Astrocyte (in vitro differentiated cells and primary cell): ENCODE results near the gene ABLIM2. TPM values are rescaled to one million over a fixed set of nuclear protein-coding genes. Genes with fewer than 3 reads are reported as not detected.

ENCODE experiments used
- DNase-seq: peaks from one replicate; pipeline ENCODE4 v3.0.0-alpha.2; 2010; ENCODE audit warnings: low read depth
- FAIRE-seq: peaks from 2 replicates; lab custom pipeline; 2011; peaks lifted over from hg19 to GRCh38; lab: Jason Lieb, UNC
- H2AFZ ChIP-seq: 2 replicates; pipeline ENCODE4 v1.6.0; 2012; ENCODE audit warnings: low read depth, low read length, inconsistent platforms
- H3K27ac ChIP-seq: 2 replicates; pipeline ENCODE4 v1.5.1; 2011; ENCODE audit warnings: low read depth, low read length, inconsistent platforms
- H3K27me3 ChIP-seq: 2 replicates; pipeline ENCODE4 v1.6.0; 2011; ENCODE audit warnings: low read length, inconsistent platforms; ENCODE audit not compliant: insufficient read depth
- H3K36me3 ChIP-seq: 2 replicates; pipeline ENCODE4 v1.5.1; 2011; ENCODE audit warnings: low read length, inconsistent platforms; ENCODE audit not compliant: insufficient read depth
- H3K4me1 ChIP-seq: 2 replicates; pipeline ENCODE4 v1.5.1; 2011; ENCODE audit warnings: low read length, inconsistent platforms; ENCODE audit not compliant: insufficient read depth
- H3K4me2 ChIP-seq: 2 replicates; pipeline ENCODE4 v1.6.0; 2012; ENCODE audit warnings: low read length, inconsistent platforms
- H3K4me3 ChIP-seq: 2 replicates; pipeline ENCODE4 v1.5.1; 2011; ENCODE audit warnings: low read depth, mild to moderate bottlenecking, low read length, inconsistent platforms; ENCODE audit not compliant: insufficient read depth
- H3K79me2 ChIP-seq: 2 replicates; pipeline ENCODE4 v1.6.0; 2012; ENCODE audit warnings: mild to moderate bottlenecking, low read length, inconsistent platforms; ENCODE audit not compliant: insufficient read depth
- H3K9ac ChIP-seq: 2 replicates; pipeline ENCODE4 v1.6.0; 2012; ENCODE audit warnings: mild to moderate bottlenecking, low read length, inconsistent platforms
- H3K9me3 ChIP-seq: 2 replicates; pipeline ENCODE4 v1.5.1; 2012; ENCODE audit warnings: low read depth, mild to moderate bottlenecking, low read length, inconsistent platforms; ENCODE audit not compliant: insufficient read depth
- H4K20me1 ChIP-seq: 2 replicates; pipeline ENCODE4 v1.6.0; 2012; ENCODE audit warnings: low read length, inconsistent platforms; ENCODE audit not compliant: insufficient read depth
- H3K27ac Mint-ChIP-seq: one replicate; pipeline ENCODE4 v1.8.0; 2021; ENCODE audit warnings: mild to moderate bottlenecking, mixed read lengths; ENCODE audit not compliant: unreplicated experiment
- H3K27me3 Mint-ChIP-seq: one replicate; pipeline ENCODE4 v1.8.0; 2021; ENCODE audit warnings: low read depth, mixed read lengths; ENCODE audit not compliant: unreplicated experiment
- H3K36me3 Mint-ChIP-seq: one replicate; pipeline ENCODE4 v1.8.0; 2021; ENCODE audit warnings: low read depth, mixed read lengths; ENCODE audit not compliant: unreplicated experiment
- H3K4me1 Mint-ChIP-seq: one replicate; pipeline ENCODE4 v1.8.0; 2021; ENCODE audit warnings: low read depth, mixed read lengths; ENCODE audit not compliant: unreplicated experiment
- H3K4me3 Mint-ChIP-seq: one replicate; pipeline ENCODE4 v1.8.0; 2021; ENCODE audit warnings: mild to moderate bottlenecking, moderate library complexity, mixed read lengths; ENCODE audit not compliant: unreplicated experiment
- H3K9me3 Mint-ChIP-seq: one replicate; pipeline ENCODE4 v1.8.0; 2021; ENCODE audit warnings: mild to moderate bottlenecking, mixed read lengths; ENCODE audit not compliant: unreplicated experiment
- EZH2 ChIP-seq: IDR thresholded peaks from 2 replicates; pipeline ENCODE4 v1.6.1; 2012; ENCODE audit warnings: mild to moderate bottlenecking, low read length, inconsistent platforms; ENCODE audit not compliant: insufficient read depth
- total RNA-seq: library from RNA; stranded (reverse); gene quantifications from 2 replicates; pipeline ENCODE4 v1.2.1, GENCODE V29; 2021
- TF ChIP-seq, protein P1 (sequence below): IDR thresholded peaks from 2 replicates; pipeline ENCODE4 v1.5.1; 2011; ENCODE audit warnings: low read depth, mild to moderate bottlenecking, inconsistent platforms, low read length, moderate library complexity; ENCODE audit not compliant: insufficient read depth

The ABLIM2 gene
- total RNA-seq, 1 donor from 2014 or later, result 0.50 TPM

DNA sequence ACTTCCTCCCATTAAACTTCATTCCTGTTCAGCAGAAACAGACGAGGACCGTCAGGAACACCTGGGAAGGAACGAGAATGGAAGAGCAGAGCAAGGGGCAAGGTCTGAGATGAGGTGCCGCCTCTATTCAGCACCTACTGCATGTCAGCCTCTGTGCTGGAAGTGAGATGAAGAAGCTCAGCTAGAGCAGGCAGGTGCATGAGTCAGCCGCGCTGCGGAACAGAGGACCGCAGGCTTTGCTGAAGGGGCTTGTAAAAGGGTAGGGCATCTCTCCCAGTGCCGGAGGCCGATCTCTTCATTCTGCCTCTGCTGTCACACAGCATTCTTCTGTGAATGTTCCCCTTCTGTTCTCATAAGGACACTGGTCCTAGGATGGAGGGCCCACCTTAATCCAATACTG is 6.1 kb upstream of the ABLIM2 start:
- H3K36me3 Mint-ChIP-seq, result peaks cover 2% of the 10 kb centered on the region
- H3K27ac Mint-ChIP-seq, result peak overlapping the region; percentile 53
- DNase-seq (no peak), FAIRE-seq (no peak)
- no peak overlapping the region for H3K4me3 Mint-ChIP-seq
- H3K9me3 ChIP-seq, result peaks cover 10% of the 10 kb centered on the region
- peaks cover 13% of the 10 kb centered on the region for H3K9me3 Mint-ChIP-seq
- no peaks in the 10 kb centered on the region for H3K36me3 ChIP-seq
- H3K4me2 ChIP-seq, result no peak overlapping the region
- no peaks in the 10 kb centered on the region for H3K79me2 ChIP-seq
- H3K27me3 Mint-ChIP-seq, result peaks cover 68% of the 10 kb centered on the region
- no peaks in the 10 kb centered on the region for H4K20me1 ChIP-seq
- H3K4me1 ChIP-seq, result no peaks in the 10 kb centered on the region
- peaks cover 5% of the 10 kb centered on the region for H3K4me1 Mint-ChIP-seq
- no peak overlapping the region for H3K9ac ChIP-seq
- no peak overlapping the region for H3K27ac ChIP-seq
- no peak overlapping the region for H3K4me3 ChIP-seq
- peaks cover 14% of the 10 kb centered on the region for H3K27me3 ChIP-seq
- TF ChIP-seq, protein P1, sequence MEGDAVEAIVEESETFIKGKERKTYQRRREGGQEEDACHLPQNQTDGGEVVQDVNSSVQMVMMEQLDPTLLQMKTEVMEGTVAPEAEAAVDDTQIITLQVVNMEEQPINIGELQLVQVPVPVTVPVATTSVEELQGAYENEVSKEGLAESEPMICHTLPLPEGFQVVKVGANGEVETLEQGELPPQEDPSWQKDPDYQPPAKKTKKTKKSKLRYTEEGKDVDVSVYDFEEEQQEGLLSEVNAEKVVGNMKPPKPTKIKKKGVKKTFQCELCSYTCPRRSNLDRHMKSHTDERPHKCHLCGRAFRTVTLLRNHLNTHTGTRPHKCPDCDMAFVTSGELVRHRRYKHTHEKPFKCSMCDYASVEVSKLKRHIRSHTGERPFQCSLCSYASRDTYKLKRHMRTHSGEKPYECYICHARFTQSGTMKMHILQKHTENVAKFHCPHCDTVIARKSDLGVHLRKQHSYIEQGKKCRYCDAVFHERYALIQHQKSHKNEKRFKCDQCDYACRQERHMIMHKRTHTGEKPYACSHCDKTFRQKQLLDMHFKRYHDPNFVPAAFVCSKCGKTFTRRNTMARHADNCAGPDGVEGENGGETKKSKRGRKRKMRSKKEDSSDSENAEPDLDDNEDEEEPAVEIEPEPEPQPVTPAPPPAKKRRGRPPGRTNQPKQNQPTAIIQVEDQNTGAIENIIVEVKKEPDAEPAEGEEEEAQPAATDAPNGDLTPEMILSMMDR, result no peak
- no peak for TF ChIP-seq EZH2
- no peak overlapping the region for H2AFZ ChIP-seq

DNA sequence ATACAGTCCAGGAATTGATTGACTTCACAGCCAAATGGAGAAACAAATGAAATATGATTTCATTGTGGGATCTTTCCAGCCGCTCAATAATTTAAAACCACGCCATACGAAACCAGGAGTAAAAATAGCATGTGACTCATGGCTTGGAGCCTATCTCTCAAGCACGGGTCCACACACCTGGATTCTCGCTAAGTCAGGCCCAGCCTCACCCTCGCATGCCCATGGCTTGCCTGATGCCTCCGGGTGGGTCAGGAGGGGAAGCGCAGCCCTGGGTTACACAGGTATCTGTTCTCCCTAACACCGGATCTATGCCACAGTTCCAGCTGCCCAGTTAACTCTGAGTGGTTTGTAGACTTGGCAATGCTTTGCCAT is 5.6 kb upstream of the ABLIM2 start:
- Histone ChIP-seq H3K9ac (no peak overlapping the region), H3K9me3 (peaks cover 10% of the 10 kb centered on the region), H4K20me1 (no peaks in the 10 kb centered on the region), H3K27ac (no peak overlapping the region), H3K4me2 (no peak overlapping the region), H2AFZ (no peak overlapping the region), H3K4me3 (no peak overlapping the region), H3K36me3 (no peaks in the 10 kb centered on the region), H3K27me3 (peaks cover 14% of the 10 kb centered on the region), H3K4me1 (peaks cover 4% of the 10 kb centered on the region), H3K79me2 (no peaks in the 10 kb centered on the region)
- Mint-ChIP-seq H3K36me3 (peaks cover 2% of the 10 kb centered on the region), H3K27me3 (peaks cover 66% of the 10 kb centered on the region), H3K4me1 (peaks cover 5% of the 10 kb centered on the region), H3K4me3 (no peak overlapping the region), H3K9me3 (peaks cover 13% of the 10 kb centered on the region), H3K27ac (no peak overlapping the region)
- TF ChIP-seq, protein P1, result no peak
- no peak for TF ChIP-seq EZH2
- no peak for FAIRE-seq
- no peak for DNase-seq

DNA sequence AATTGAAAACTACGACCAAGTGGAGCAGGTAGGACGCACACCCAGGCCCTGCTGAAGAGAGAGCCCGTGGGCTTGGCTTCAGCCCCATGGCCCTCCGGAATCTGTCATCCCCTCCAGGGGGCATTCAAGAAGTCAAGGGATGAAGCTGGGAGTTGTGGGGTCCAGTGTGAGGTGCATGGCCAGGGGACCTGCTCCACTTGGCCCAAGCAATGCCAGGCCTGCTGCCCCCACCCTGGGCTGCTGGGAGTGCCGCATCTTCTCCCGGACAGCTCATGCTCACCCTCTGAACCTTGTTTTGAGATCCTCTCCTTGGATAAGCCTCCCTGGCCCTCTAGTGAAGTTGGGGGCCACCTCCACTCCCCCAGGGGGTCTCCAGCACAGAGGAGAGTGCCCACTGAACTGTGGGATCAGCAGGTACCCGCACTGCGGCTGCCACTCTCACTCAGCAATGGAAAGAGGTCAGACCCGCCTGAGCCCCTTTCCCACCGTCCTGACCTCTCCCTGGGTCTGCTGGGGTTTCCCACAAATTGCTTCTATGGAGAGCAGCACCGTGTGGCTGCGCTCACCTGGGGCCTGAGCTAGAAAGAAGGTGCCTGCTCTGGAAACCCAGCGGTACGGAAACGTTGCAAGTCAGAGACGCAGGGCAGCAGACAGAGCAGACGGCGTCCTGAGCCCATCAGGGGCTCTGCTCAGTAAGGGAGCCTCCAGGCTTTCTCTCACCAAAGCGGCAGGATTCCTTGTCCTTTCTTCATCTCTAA is 5.0 kb upstream of the ABLIM2 start:
- Histone ChIP-seq H3K79me2 (no peaks in the 10 kb centered on the region), H3K4me3 (no peak overlapping the region), H3K4me1 (peaks cover 4% of the 10 kb centered on the region), H3K27ac (no peak overlapping the region), H3K9me3 (peaks cover 10% of the 10 kb centered on the region), H3K4me2 (no peak overlapping the region), H3K9ac (no peak overlapping the region), H3K27me3 (peaks cover 14% of the 10 kb centered on the region), H4K20me1 (no peaks in the 10 kb centered on the region), H2AFZ (no peak overlapping the region), H3K36me3 (no peaks in the 10 kb centered on the region)
- no peak overlapping the region for H3K4me3 Mint-ChIP-seq
- H3K36me3 Mint-ChIP-seq, result peaks cover 2% of the 10 kb centered on the region
- DNase-seq, result no peak
- H3K27ac Mint-ChIP-seq, result no peak overlapping the region
- FAIRE-seq, result no peak
- TF ChIP-seq, protein P1, result no peak
- no peak for TF ChIP-seq EZH2
- peaks cover 5% of the 10 kb centered on the region for H3K4me1 Mint-ChIP-seq
- peaks cover 14% of the 10 kb centered on the region for H3K9me3 Mint-ChIP-seq
- H3K27me3 Mint-ChIP-seq, result peaks cover 67% of the 10 kb centered on the region
